ENCODE results near the gene TLN1. TPM values are rescaled to one million over a fixed set of nuclear protein-coding genes. Genes with fewer than 3 reads are reported as not detected.

TLN1 gene
- total RNA-seq, 1 donor from 2014 or later: 164 TPM

DNA sequence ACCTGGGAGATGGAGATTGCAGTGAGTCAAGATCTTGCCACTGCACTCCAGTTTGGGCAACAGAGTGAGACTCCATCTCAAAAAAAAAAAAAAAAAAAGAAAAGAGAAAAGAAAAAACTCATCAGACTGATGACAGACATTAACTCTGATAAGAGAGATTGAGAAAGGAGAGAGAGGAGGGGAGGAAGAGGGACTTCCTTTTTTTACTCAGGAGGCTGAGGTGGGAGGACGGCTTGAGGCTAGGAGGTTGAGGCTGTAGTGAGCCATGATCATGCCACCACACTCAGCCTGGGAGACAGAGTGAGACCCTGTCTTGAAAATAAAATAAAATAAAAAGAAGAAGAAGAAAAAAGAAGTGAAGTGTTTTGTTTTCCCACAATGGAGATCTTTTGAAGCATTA lies 31.8 kb upstream of the TLN1 start:
- Mint-ChIP-seq H3K27ac (no peak overlapping the region), H3K9me3 (no peaks in the 10 kb centered on the region), H3K27me3 (no peaks in the 10 kb centered on the region), H3K4me1 (ENCODE audit: unreplicated experiment) (peaks cover 11% of the 10 kb centered on the region), H3K4me3 (no peak overlapping the region), H3K36me3 (peaks cover 4% of the 10 kb centered on the region)
- TF ChIP-seq, protein P1, sequence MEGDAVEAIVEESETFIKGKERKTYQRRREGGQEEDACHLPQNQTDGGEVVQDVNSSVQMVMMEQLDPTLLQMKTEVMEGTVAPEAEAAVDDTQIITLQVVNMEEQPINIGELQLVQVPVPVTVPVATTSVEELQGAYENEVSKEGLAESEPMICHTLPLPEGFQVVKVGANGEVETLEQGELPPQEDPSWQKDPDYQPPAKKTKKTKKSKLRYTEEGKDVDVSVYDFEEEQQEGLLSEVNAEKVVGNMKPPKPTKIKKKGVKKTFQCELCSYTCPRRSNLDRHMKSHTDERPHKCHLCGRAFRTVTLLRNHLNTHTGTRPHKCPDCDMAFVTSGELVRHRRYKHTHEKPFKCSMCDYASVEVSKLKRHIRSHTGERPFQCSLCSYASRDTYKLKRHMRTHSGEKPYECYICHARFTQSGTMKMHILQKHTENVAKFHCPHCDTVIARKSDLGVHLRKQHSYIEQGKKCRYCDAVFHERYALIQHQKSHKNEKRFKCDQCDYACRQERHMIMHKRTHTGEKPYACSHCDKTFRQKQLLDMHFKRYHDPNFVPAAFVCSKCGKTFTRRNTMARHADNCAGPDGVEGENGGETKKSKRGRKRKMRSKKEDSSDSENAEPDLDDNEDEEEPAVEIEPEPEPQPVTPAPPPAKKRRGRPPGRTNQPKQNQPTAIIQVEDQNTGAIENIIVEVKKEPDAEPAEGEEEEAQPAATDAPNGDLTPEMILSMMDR (conservative IDR thresholded peaks at IDR 0.05): no peak
- DNase-seq (ENCODE audit: extremely low spot score, unreplicated experiment): no peak

DNA sequence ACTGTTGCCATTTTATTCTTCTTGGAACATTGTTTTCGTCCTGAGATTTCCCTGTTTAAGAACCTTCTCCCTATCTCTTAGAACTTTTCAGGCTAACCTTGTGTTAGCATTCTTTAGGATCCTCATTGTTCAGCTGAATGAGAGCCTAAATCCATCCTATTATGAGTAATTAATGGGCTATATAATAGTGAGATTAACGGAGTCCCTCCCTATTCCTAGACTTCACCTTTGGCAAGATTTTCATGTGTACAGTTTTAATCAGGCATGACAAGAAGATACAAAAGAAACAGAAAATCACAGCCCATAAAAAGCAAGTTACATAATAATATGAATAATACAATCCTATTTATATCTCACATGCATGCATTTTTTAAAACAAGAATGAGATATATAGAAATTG lies 31.2 kb upstream of the TLN1 start:
- DNase-seq (ENCODE audit: extremely low spot score, unreplicated experiment): no peak
- Mint-ChIP-seq H3K9me3 (no peaks in the 10 kb centered on the region), H3K27me3 (no peaks in the 10 kb centered on the region), H3K36me3 (peaks cover 4% of the 10 kb centered on the region), H3K4me3 (no peak overlapping the region), H3K27ac (no peak overlapping the region), H3K4me1 (ENCODE audit: unreplicated experiment) (peaks cover 11% of the 10 kb centered on the region)
- TF ChIP-seq, protein P1 (conservative IDR thresholded peaks at IDR 0.05): no peak

DNA sequence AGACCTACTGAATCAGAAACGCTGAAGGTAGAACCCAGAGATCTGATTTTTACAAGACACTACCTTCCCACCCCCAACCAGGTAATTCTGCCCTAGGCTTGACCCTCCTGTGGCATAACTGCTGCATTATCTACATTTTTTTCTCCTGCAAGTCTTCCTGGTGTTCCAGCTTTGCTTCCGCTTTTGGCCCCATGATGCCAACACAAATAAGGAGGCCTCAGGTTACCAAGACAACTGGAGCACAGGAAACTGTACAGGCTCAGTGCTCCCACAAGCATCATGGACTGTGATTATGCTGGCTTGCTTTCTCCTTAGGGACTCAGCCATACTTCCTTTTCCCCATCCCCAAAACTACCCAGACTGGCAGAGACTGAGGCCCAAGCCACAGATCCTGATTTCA lies 28.7 kb upstream of the TLN1 start:
- Mint-ChIP-seq H3K4me1 (ENCODE audit: unreplicated experiment) (peaks cover 11% of the 10 kb centered on the region), H3K27ac (peak overlapping the region; percentile 64), H3K4me3 (peak overlapping the region; percentile 44), H3K9me3 (no peaks in the 10 kb centered on the region), H3K27me3 (no peaks in the 10 kb centered on the region), H3K36me3 (peaks cover 9% of the 10 kb centered on the region)
- no peak for DNase-seq (ENCODE audit: extremely low spot score, unreplicated experiment)
- TF ChIP-seq, protein P1 (conservative IDR thresholded peaks at IDR 0.05): no peak

DNA sequence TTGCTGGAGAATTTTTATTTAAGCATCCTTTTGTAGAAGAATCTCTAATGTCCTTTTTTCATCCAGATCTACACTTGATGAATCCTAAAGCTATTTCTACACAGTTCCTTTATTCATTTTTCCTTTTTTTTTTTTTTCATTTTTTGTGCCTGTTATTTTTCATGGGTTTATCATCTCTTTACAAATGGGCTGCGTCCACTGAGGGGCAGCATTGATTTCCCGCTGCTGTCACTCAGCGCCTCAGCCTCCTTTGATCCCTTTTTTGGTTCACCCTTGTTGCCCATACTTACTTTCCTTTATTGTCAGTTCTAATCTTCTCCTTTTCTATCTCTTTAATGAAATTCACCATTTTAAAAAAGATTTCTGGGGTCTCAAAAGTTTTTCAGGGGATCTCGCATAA lies 27.8 kb upstream of the TLN1 start:
- Mint-ChIP-seq H3K9me3 (no peaks in the 10 kb centered on the region), H3K4me3 (no peak overlapping the region), H3K27me3 (no peaks in the 10 kb centered on the region), H3K36me3 (peaks cover 9% of the 10 kb centered on the region), H3K27ac (no peak overlapping the region), H3K4me1 (ENCODE audit: unreplicated experiment) (peaks cover 11% of the 10 kb centered on the region)
- TF ChIP-seq, protein P1 (conservative IDR thresholded peaks at IDR 0.05): no peak
- DNase-seq (ENCODE audit: extremely low spot score, unreplicated experiment): no peak

DNA sequence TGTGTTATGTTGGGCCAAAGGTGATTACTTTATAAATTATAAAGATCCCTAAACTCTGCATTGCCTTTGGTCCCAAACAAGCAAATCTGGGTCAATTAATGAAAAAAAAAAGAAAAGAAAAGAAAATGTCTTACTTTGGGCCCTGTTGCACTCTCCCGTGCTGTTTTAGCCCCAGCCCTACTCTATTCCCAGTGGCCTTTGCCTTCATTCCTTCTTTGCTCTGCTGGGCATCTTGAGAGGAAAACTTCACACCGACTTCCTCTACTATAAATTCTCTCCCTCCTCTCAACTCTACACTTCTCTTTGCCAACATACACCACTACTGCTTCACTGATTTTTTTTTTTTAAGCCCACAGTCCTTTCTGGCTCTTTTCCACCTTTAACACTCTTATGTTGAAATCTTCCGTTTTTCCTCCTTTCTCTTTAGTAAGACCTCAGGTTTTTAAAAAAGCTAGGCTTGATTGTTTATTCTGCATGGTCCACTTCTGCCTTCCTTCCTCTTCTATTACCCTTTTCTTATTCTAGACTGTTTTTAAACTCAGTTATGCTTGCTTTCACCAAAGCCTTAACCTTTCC lies 26.6 kb upstream of the TLN1 start:
- no peaks in the 10 kb centered on the region for H3K27me3 Mint-ChIP-seq
- no peak for DNase-seq (ENCODE audit: extremely low spot score, unreplicated experiment)
- peak overlapping the region; percentile 62 for H3K4me3 Mint-ChIP-seq
- TF ChIP-seq, protein P1 (conservative IDR thresholded peaks at IDR 0.05): no peak
- H3K27ac Mint-ChIP-seq: no peak overlapping the region
- peaks cover 14% of the 10 kb centered on the region for H3K36me3 Mint-ChIP-seq
- H3K9me3 Mint-ChIP-seq: no peaks in the 10 kb centered on the region
- H3K4me1 Mint-ChIP-seq (ENCODE audit: unreplicated experiment): peaks cover 11% of the 10 kb centered on the region

DNA sequence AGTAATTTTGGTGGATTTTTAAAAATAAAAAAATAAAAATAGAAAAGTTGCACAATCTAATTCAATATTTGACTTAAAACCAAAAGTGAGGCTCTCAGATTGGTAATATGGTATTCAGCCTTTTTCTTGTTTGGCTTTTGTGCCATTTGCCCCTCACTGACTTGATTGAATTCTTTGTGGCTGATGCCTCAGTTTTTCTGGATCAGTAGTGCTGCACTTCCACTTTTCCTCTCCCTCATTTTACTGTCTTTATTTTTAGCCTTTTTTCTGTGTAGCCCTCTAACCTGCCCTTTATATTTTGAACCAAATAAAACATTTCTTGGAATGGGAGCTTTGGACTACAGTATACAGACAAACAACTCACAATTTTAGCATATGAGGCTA lies 25.9 kb upstream of the TLN1 start:
- Mint-ChIP-seq H3K27me3 (no peaks in the 10 kb centered on the region), H3K36me3 (peaks cover 18% of the 10 kb centered on the region), H3K27ac (peak overlapping the region; percentile 13), H3K4me3 (peak overlapping the region; percentile 65), H3K9me3 (no peaks in the 10 kb centered on the region), H3K4me1 (ENCODE audit: unreplicated experiment) (peaks cover 11% of the 10 kb centered on the region)
- TF ChIP-seq, protein P1 (conservative IDR thresholded peaks at IDR 0.05): no peak
- no peak for DNase-seq (ENCODE audit: extremely low spot score, unreplicated experiment)
